Nephron (organoid): ENCODE results near the gene MEA1.

Experiments
- H3K27ac Mint-ChIP-seq, 3 experiments: 2 replicates each; pipeline ENCODE4 v1.8.0; 2020; ENCODE audit warnings: mixed read lengths in 3 of 3, mild to moderate bottlenecking in 2 of 3, moderate library complexity in 1 of 3
- H3K27me3 Mint-ChIP-seq: 2 replicates; pipeline ENCODE4 v1.8.0; 2021; ENCODE audit warnings: low read depth, mild to moderate bottlenecking, moderate library complexity, mixed read lengths
- H3K36me3 Mint-ChIP-seq: 2 replicates; pipeline ENCODE4 v1.8.0; 2020; ENCODE audit warnings: low read depth, mixed read lengths
- H3K4me1 Mint-ChIP-seq: 2 replicates; pipeline ENCODE4 v1.8.0; 2020; ENCODE audit warnings: mixed read lengths
- H3K4me3 Mint-ChIP-seq, 3 experiments: 2 replicates each; pipeline ENCODE4 v1.8.0; 2020; ENCODE audit warnings: mild to moderate bottlenecking in 3 of 3, mixed read lengths in 3 of 3, moderate library complexity in 2 of 3
- H3K9me3 Mint-ChIP-seq: 2 replicates; pipeline ENCODE4 v1.8.0; 2020; ENCODE audit warnings: mixed read lengths
- CTCF ChIP-seq, 3 experiments: fragments of 200-600 bp; sonication (generic); IDR thresholded peaks; one replicate each; pipeline ENCODE4 v1.5.0; 2021; ENCODE audit warnings: antibody characterized with exemption in 3 of 3; ENCODE audit not compliant: unreplicated experiment in 3 of 3

Gene MEA1

GRCh38 chr6:42966571-42966970, 47.2 kb downstream of the MEA1 start:
- H3K9me3 Mint-ChIP-seq: no peaks in the 10 kb centered on the region
- no peaks in the 10 kb centered on the region for H3K4me1 Mint-ChIP-seq
- peaks cover 10% of the 10 kb centered on the region for H3K27me3 Mint-ChIP-seq
- H3K36me3 Mint-ChIP-seq: peaks cover 26% of the 10 kb centered on the region
- no peak overlapping the region for H3K27ac Mint-ChIP-seq
- no peak for TF ChIP-seq CTCF (IDR thresholded peaks at IDR 0.05; ENCODE audit: unreplicated experiment in 3 of 3)
- H3K4me3 Mint-ChIP-seq: no peak overlapping the region

GRCh38 chr6:42963855-42964605, 49.7 kb downstream of the MEA1 start:
- no peak for TF ChIP-seq CTCF (IDR thresholded peaks at IDR 0.05; ENCODE audit: unreplicated experiment in 3 of 3)
- no peak overlapping the region for H3K27ac Mint-ChIP-seq
- H3K27me3 Mint-ChIP-seq: peaks cover 34% of the 10 kb centered on the region
- peaks cover 26% of the 10 kb centered on the region for H3K36me3 Mint-ChIP-seq
- no peaks in the 10 kb centered on the region for H3K9me3 Mint-ChIP-seq
- no peak overlapping the region for H3K4me3 Mint-ChIP-seq
- peaks cover 10% of the 10 kb centered on the region for H3K4me1 Mint-ChIP-seq

- TF ChIP-seq CTCF (IDR thresholded peaks at IDR 0.05; ENCODE audit: unreplicated experiment in 3 of 3): no peak
- Mint-ChIP-seq H3K27me3 (peaks cover 34% of the 10 kb centered on the region), H3K4me1 (peaks cover 10% of the 10 kb centered on the region), H3K9me3 (no peaks in the 10 kb centered on the region), H3K4me3 (no peak overlapping the region), H3K27ac (no peak overlapping the region), H3K36me3 (peaks cover 26% of the 10 kb centered on the region)
Measured at GRCh38 chr6:42963179-42963854, 50.4 kb downstream of the MEA1 start.

GRCh38 chr6:42962502-42963178, 51.1 kb downstream of the MEA1 start:
- peaks cover 10% of the 10 kb centered on the region for H3K4me1 Mint-ChIP-seq
- peaks cover 26% of the 10 kb centered on the region for H3K36me3 Mint-ChIP-seq
- H3K9me3 Mint-ChIP-seq: no peaks in the 10 kb centered on the region
- H3K27ac Mint-ChIP-seq: no peak overlapping the region
- no peak for TF ChIP-seq CTCF (IDR thresholded peaks at IDR 0.05; ENCODE audit: unreplicated experiment in 3 of 3)
- peak overlapping the region; percentile 38 to 64 (median 42) for H3K4me3 Mint-ChIP-seq
- peaks cover 34% of the 10 kb centered on the region for H3K27me3 Mint-ChIP-seq

- Mint-ChIP-seq H3K27ac (no peak overlapping the region), H3K27me3 (peaks cover 34% of the 10 kb centered on the region), H3K9me3 (no peaks in the 10 kb centered on the region), H3K4me1 (peaks cover 10% of the 10 kb centered on the region), H3K4me3 (peak overlapping the region in 2 of 3 experiments; percentile 42 to 64), H3K36me3 (peaks cover 26% of the 10 kb centered on the region)
- TF ChIP-seq CTCF (IDR thresholded peaks at IDR 0.05; ENCODE audit: unreplicated experiment in 3 of 3): no peak
Measured at GRCh38 chr6:42962096-42962495, 51.6 kb downstream of the MEA1 start.
